Omental fat pad (tissue), 4 donors: ENCODE results near the gene PKNOX2. TPM values are rescaled to one million over a fixed set of nuclear protein-coding genes. Genes with fewer than 3 reads are reported as not detected.
A peak's percentile ranks its signal among the peaks of the same experiment; 100 is the strongest.

Experiments
- ATAC-seq: fragments of 150-250 bp; one replicate; pipeline ENCODE4 v1.9.1; 2016; ENCODE audit warnings: mild to moderate bottlenecking, moderate library complexity; ENCODE audit not compliant: low FRiP score
- DNase-seq: peaks from one replicate; pipeline ENCODE4 v3.0.0-alpha.2; 2019; ENCODE audit warnings: low spot score
- CTCF ChIP-seq, 3 donors: fragments of 450-650 bp; IDR thresholded peaks; one replicate each; pipeline ENCODE4 v1.5.1; 2016 to 2017; ENCODE audit warnings: antibody characterized with exemption in 3 of 3, mild to moderate bottlenecking in 3 of 3, moderate library complexity in 2 of 3
- total RNA-seq, 4 donors: library from RNA; depleted of rRNA; stranded (reverse); fragments of >200 nt; gene quantifications; one replicate each; pipeline ENCODE4 v1.1.0, GENCODE V29; 2016

The PKNOX2 gene
- total RNA-seq, 4 donors from 2014 or later, result 0.19 to 2.7 (median 0.82) TPM

DNA sequence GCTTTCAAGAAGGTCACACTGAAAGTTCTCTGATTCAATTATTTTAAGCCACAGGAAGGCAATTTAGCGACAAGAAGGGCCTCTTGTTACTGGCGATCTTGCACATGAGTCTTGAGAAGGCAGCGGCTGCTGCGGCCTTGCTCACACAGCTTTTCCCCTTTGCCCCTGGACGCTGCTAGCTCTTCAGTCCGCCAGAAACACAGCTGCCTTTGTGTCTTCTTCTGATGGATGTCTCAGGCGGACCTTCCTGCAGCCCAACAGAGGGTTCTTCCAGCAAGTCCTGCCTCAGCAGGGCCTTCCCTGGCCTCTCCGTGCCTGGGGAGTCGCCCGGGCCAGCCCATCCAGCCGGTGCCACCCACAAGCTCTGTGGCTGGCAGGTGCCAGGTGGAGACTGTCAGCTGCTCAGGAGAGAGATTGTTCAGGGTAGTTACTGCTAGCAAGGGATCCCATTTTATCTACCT is 59.4 kb downstream of the PKNOX2 start:
- TF ChIP-seq CTCF (IDR thresholded peaks at IDR 0.05), result no peak
- DNase-seq (no peak), ATAC-seq (no peak)

GRCh38 chr11:125224391-125225021 is 60.0 kb downstream of the PKNOX2 start:
- DNase-seq (no peak), ATAC-seq (peak; percentile 50)
- TF ChIP-seq CTCF (IDR thresholded peaks at IDR 0.05), result no peak

DNA sequence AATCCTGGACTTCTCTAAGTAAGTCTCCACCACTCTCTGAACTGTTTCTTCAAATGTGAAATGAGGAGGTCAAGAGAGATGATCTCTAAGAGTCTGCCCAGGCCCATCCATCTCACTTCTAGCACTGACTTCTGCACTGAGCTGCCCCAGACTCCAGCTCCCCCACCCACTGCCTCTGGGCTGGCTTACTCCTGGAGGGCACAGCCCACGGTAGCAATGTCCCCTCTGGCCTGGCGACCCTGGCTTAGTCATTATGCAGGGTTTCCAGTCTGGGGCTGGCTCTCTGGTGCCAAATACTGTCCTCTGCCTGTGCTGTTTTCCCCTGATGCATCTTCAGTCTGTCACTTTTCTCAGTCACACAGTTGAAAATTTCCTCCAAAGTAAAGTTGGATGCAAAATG is 60.9 kb downstream of the PKNOX2 start:
- DNase-seq (no peak), ATAC-seq (no peak)
- TF ChIP-seq CTCF (IDR thresholded peaks at IDR 0.05), result no peak

- no peak for ATAC-seq
- no peak for TF ChIP-seq CTCF (IDR thresholded peaks at IDR 0.05)
Observed at GRCh38 chr11:125226031-125226430, 61.5 kb downstream of the PKNOX2 start.

DNA sequence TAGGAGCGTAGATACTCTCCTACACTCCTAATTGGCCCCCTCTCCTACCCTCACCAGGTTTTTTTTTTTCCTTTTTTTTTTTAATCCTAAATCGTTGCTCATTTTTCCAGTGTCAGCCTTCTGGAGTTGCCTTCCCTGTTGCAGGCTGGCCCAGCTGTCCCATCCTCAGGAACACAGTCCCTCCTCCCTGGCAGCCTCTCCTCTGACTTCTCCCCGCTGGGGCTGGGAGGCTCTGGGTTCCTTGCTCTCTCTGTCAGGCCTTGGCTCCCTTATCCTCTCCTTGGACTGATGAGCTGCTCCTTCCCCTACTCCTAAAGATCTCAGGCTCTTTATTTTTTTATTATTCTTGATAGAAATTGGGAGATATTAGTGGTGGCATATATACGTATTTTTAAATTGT is 62.2 kb downstream of the PKNOX2 start:
- DNase-seq (no peak), ATAC-seq (no peak)
- no peak for TF ChIP-seq CTCF (IDR thresholded peaks at IDR 0.05)

More at GRCh38 chr11:125226031-125226430, 61.5 kb downstream of the PKNOX2 start:
- no peak for DNase-seq

GRCh38 chr11:125227151-125227550 is 62.6 kb downstream of the PKNOX2 start:
- no peak for TF ChIP-seq CTCF (IDR thresholded peaks at IDR 0.05)
- DNase-seq (no peak), ATAC-seq (no peak)

- ATAC-seq (no peak), DNase-seq (no peak)
Observed at GRCh38 chr11:125228445-125228844, 63.9 kb downstream of the PKNOX2 start.

More at GRCh38 chr11:125228445-125228844, 63.9 kb downstream of the PKNOX2 start:
- TF ChIP-seq CTCF (IDR thresholded peaks at IDR 0.05), result no peak
